Measurements from ENCODE around the gene GUCY1A2. TPM values are rescaled to one million over a fixed set of nuclear protein-coding genes. Genes with fewer than 3 reads are reported as not detected.

GUCY1A2 gene
- total RNA-seq, 4 donors from 2014 or later, result 0.37 to 2.0 (median 0.67) TPM

DNA sequence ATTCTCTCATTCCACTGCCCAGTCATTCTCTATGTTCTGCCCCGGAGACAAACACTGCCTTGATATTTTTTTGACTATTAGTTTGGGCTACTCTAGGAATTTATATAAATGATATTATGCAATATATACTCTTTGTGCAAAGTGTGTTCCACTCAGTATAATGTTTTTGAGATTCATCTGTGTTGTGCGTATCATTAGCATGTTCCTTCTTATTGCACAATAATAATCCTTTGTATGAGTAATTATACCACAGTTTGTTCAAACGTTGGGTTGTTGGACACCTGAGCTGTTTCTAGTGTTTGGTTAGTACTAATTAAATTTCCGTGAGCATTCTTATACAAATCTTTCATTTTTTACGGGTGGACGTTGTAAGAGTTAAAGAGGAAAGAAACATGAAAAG, 390.6 kb downstream of the GUCY1A2 start:
- H3K27me3 ChIP-seq, result no peaks in the 10 kb centered on the region
- WGBS, 2 donors (ENCODE audit: low coverage in 1 of 2), result 83 to 86% methylated on average over 6 of the region's 6 CpGs
- H3K4me1 ChIP-seq, result no peaks in the 10 kb centered on the region
- H3K4me3 ChIP-seq, result no peak overlapping the region
- TF ChIP-seq POLR2AphosphoS5 (IDR thresholded peaks at IDR 0.05), result no peak
- TF ChIP-seq, protein P1, sequence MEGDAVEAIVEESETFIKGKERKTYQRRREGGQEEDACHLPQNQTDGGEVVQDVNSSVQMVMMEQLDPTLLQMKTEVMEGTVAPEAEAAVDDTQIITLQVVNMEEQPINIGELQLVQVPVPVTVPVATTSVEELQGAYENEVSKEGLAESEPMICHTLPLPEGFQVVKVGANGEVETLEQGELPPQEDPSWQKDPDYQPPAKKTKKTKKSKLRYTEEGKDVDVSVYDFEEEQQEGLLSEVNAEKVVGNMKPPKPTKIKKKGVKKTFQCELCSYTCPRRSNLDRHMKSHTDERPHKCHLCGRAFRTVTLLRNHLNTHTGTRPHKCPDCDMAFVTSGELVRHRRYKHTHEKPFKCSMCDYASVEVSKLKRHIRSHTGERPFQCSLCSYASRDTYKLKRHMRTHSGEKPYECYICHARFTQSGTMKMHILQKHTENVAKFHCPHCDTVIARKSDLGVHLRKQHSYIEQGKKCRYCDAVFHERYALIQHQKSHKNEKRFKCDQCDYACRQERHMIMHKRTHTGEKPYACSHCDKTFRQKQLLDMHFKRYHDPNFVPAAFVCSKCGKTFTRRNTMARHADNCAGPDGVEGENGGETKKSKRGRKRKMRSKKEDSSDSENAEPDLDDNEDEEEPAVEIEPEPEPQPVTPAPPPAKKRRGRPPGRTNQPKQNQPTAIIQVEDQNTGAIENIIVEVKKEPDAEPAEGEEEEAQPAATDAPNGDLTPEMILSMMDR (IDR thresholded peaks at IDR 0.05), result no peak
- no peak for TF ChIP-seq EP300 (IDR thresholded peaks at IDR 0.05; ENCODE audit: low read depth)
- no peak for TF ChIP-seq POLR2A (IDR thresholded peaks at IDR 0.05)
- intact Hi-C loops (cut with DNase I; ENCODE audit: low total_unique reads), result no loop called here
- in situ Hi-C loops (cut with MboI; ENCODE audit: low pct_ligation_motif_present in 1 of 4, low pct_unique_long_range_greater_than_20kb in 1 of 4, low sequenced_read_pairs in 3 of 4), result no loop called here
- no peaks in the 10 kb centered on the region for H3K9me3 ChIP-seq
- H3K36me3 ChIP-seq, result no peaks in the 10 kb centered on the region
- DNase-seq, result no peak
- H3K27ac ChIP-seq, result no peak overlapping the region

DNA sequence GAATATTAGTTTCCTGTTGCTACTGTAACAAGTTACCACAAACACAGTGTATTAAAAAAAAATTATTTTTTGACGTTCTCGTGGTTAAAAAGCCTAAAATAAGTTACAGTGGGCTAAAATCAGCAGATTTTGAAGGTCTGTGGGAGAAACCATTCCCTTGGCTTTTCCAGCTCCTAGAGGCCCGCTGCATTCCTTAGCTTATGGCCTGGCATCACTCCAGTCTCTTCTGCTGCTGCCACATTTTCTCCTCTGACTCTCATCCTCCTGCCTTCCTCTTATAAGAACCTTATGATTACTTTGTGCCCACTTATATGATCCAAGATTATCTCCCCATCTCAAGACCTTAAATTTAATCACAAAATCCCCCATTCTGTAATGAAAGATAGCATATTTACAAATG, 392.7 kb downstream of the GUCY1A2 start:
- Histone ChIP-seq H3K9me3 (no peaks in the 10 kb centered on the region), H3K36me3 (no peaks in the 10 kb centered on the region), H3K4me1 (no peaks in the 10 kb centered on the region), H3K27me3 (no peaks in the 10 kb centered on the region), H3K27ac (no peak overlapping the region), H3K4me3 (no peak overlapping the region)
- WGBS, 2 donors (ENCODE audit: low coverage in 1 of 2), result 44 to 55% methylated on average over 3 of the region's 3 CpGs
- in situ Hi-C loops (cut with MboI; ENCODE audit: low pct_ligation_motif_present in 1 of 4, low pct_unique_long_range_greater_than_20kb in 1 of 4, low sequenced_read_pairs in 3 of 4), result no loop called here
- intact Hi-C loops (cut with DNase I; ENCODE audit: low total_unique reads), result no loop called here
- DNase-seq, result no peak
- TF ChIP-seq POLR2A (IDR thresholded peaks at IDR 0.05) (no peak), EP300 (IDR thresholded peaks at IDR 0.05; ENCODE audit: low read depth) (no peak), POLR2AphosphoS5 (IDR thresholded peaks at IDR 0.05) (no peak)
- TF ChIP-seq, protein P1 (IDR thresholded peaks at IDR 0.05), result no peak

DNA sequence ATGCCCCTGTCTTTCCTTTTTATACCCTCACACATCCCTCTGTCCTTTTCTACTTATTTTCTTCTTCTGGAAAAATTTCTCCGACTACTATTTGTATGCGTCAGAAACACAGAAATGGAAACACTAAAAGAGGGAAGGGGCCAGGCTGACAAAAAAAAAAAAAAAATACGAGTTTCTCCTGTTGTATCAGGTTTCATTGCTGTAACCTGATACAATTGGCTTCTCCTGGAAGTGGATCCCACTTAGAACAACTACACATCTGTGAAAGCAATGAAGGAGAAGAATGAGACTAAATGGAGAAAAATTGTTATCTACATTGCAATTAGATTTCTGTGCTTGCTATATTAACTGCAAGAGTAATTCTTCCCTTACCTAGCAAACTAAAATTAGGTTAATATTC, 393.9 kb downstream of the GUCY1A2 start:
- H3K9me3 ChIP-seq, result no peaks in the 10 kb centered on the region
- intact Hi-C loops (cut with DNase I; ENCODE audit: low total_unique reads) (no loop called here), in situ Hi-C loops (cut with MboI; ENCODE audit: low pct_ligation_motif_present in 1 of 4, low pct_unique_long_range_greater_than_20kb in 1 of 4, low sequenced_read_pairs in 3 of 4) (no loop called here)
- no peaks in the 10 kb centered on the region for H3K4me1 ChIP-seq
- H3K27me3 ChIP-seq, result no peaks in the 10 kb centered on the region
- 59 to 67% methylated on average over 3 of the region's 3 CpGs for WGBS, 2 donors (ENCODE audit: low coverage in 1 of 2)
- no peak for DNase-seq
- TF ChIP-seq, protein P1 (IDR thresholded peaks at IDR 0.05), result no peak
- TF ChIP-seq POLR2AphosphoS5 (IDR thresholded peaks at IDR 0.05) (no peak), EP300 (IDR thresholded peaks at IDR 0.05; ENCODE audit: low read depth) (no peak), POLR2A (IDR thresholded peaks at IDR 0.05) (no peak)
- H3K4me3 ChIP-seq, result no peak overlapping the region
- no peak overlapping the region for H3K27ac ChIP-seq
- H3K36me3 ChIP-seq, result no peaks in the 10 kb centered on the region

Data from transverse colon (tissue), 4 donors.